Measurements from ENCODE around the gene ACSM6.

DNA sequence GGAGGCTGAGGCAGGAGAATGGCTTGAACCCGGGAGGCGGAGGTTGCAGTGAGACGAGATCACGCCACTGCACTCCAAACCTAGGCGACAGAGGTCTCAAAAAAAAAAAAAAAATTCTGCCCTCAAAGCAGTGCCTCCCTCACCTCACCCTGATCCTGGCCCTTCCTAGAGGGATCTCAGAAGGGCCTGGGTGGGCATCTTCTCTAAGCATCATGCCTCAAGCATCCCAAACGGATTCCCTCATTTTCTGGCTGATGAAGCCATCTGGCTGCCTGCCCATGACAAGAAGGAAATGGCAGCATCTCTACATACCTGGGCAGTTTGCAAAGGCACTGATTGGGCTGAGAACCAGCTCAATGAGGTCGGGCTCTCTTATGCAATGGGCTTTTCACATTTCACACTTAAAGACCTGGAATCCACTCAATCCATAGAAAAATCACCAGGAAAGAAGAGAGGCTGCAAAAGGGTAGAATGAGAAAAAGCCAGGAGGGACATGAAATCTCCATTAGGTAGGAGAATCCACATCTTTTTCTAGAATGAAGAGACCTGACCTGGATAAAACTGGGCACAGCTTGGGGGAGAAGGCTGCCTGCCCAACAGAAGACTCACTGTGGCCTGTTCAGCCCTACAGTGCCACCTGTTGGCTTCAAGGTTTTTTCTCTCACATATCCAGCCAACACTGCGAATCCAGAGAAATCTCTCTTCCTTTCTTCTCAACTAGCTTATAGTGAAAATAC lies 48.7 kb downstream of the ACSM6 start:
- TF ChIP-seq, protein P1, sequence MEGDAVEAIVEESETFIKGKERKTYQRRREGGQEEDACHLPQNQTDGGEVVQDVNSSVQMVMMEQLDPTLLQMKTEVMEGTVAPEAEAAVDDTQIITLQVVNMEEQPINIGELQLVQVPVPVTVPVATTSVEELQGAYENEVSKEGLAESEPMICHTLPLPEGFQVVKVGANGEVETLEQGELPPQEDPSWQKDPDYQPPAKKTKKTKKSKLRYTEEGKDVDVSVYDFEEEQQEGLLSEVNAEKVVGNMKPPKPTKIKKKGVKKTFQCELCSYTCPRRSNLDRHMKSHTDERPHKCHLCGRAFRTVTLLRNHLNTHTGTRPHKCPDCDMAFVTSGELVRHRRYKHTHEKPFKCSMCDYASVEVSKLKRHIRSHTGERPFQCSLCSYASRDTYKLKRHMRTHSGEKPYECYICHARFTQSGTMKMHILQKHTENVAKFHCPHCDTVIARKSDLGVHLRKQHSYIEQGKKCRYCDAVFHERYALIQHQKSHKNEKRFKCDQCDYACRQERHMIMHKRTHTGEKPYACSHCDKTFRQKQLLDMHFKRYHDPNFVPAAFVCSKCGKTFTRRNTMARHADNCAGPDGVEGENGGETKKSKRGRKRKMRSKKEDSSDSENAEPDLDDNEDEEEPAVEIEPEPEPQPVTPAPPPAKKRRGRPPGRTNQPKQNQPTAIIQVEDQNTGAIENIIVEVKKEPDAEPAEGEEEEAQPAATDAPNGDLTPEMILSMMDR (IDR thresholded peaks at IDR 0.05; ENCODE audit: low read length), result peak; percentile 48
- TF ChIP-seq EZH2 (IDR thresholded peaks at IDR 0.05; ENCODE audit: borderline replicate concordance, low read length), result no peak
